Transverse colon (tissue), 4 donors: Measurements from ENCODE around the gene PLIN5. TPM values are rescaled to one million over a fixed set of nuclear protein-coding genes. Genes with fewer than 3 reads are reported as not detected.

Experiments
- DNase-seq: peaks from one replicate; pipeline ENCODE4 v3.0.0-alpha.2; 2019
- H3K27ac ChIP-seq, 4 donors: fragments of 200-600 bp; sonication (generic); 2 replicates each; pipeline ENCODE4 v1.5.1; 2016 to 2018; ENCODE audit warnings: inconsistent platforms in 4 of 4
- H3K27me3 ChIP-seq: fragments of 200-600 bp; sonication (generic); 2 replicates; pipeline ENCODE4 v1.5.1; 2017; ENCODE audit warnings: inconsistent platforms
- H3K36me3 ChIP-seq, 4 donors: fragments of 200-600 bp; sonication (generic); 2 replicates each; pipeline ENCODE4 v1.5.1; 2017 to 2019; ENCODE audit warnings: inconsistent platforms in 4 of 4
- H3K4me1 ChIP-seq, 4 donors: fragments of 200-600 bp; sonication (generic); 2 replicates each; pipeline ENCODE4 v1.5.1; 2017 to 2020; ENCODE audit warnings: inconsistent platforms in 4 of 4
- H3K4me3 ChIP-seq, 4 donors: fragments of 200-600 bp; sonication (generic); 1 replicate in 1 of 4; 2 replicates in 3 of 4; pipeline versions ENCODE4 v1.5.1 to v1.6.1; 2017 to 2019; ENCODE audit warnings: inconsistent platforms in 4 of 4
- H3K9me3 ChIP-seq, 2 donors: fragments of 200-600 bp; sonication (generic); 2 replicates each; pipeline ENCODE4 v1.5.1; 2017 to 2019; ENCODE audit warnings: inconsistent platforms in 2 of 2
- CTCF ChIP-seq, 5 experiments: fragments of 200-600 bp in 3 of 5; fragments of 450-650 bp in 2 of 5; sonication (generic) in 3 of 5; IDR thresholded peaks; 1 replicate in 2 of 5; 2 replicates in 3 of 5; pipeline ENCODE4 v1.5.1; 2016 to 2017; ENCODE audit warnings: antibody characterized with exemption in 5 of 5, inconsistent platforms in 3 of 5, mild to moderate bottlenecking in 2 of 5, moderate library complexity in 1 of 5
- EP300 ChIP-seq: sonication (generic); formaldehyde crosslinking; IDR thresholded peaks from one replicate; pipeline ENCODE4 v1.6.1; 2017; ENCODE audit warnings: antibody characterized with exemption, low read depth
- POLR2A ChIP-seq: fragments of 450-650 bp; IDR thresholded peaks from one replicate; pipeline ENCODE4 v1.6.1; 2016; ENCODE audit warnings: antibody characterized with exemption, mild to moderate bottlenecking, moderate library complexity
- POLR2AphosphoS5 ChIP-seq, 3 donors: sonication (generic); formaldehyde crosslinking; IDR thresholded peaks; one replicate each; pipeline ENCODE4 v1.6.1; 2016; ENCODE audit warnings: antibody characterized with exemption in 3 of 3
- WGBS, 2 donors: methylation state at CpG; one replicate each; pipeline ENCODE4 v1.1.5; 2018; ENCODE audit warnings: low coverage in 1 of 2; 5-methylcytosine and 5-hydroxymethylcytosine counted together
- in situ Hi-C, 4 donors: fragments of 200-750 bp; cut with MboI; loops; one replicate each; pipeline versions ENCODE4 v1.15.0 to v1.15.1; 2017; ENCODE audit warnings: low sequenced_read_pairs in 3 of 4, low pct_ligation_motif_present in 1 of 4, low pct_unique_long_range_greater_than_20kb in 1 of 4
- intact Hi-C: fragments of 100-400 bp; cut with DNase I; formaldehyde crosslinking; loops from one replicate; pipeline ENCODE4 v1.15.1; 2023; ENCODE audit warnings: low total_unique reads
- total RNA-seq, 4 donors: library from RNA; depleted of rRNA; stranded (reverse); fragments of >200 nt; gene quantifications; one replicate each; pipeline ENCODE4 v1.1.0, GENCODE V29; 2016

PLIN5 gene
- total RNA-seq, 4 donors from 2014 or later, result 2.7 to 6.7 (median 6.0) TPM; not detected in 1

GRCh38 chr19:4512070-4512469, 23.0 kb downstream of the PLIN5 start:
- TF ChIP-seq EP300 (no peak), POLR2AphosphoS5 (IDR thresholded peaks at IDR 0.05) (no peak), CTCF (IDR thresholded peaks at IDR 0.05) (no peak), POLR2A (no peak)
- no peak for DNase-seq
- peaks cover 4% of the 10 kb centered on the region for H3K27me3 ChIP-seq
- intact Hi-C loops, result no loop called here
- H3K4me1 ChIP-seq, result no peaks in the 10 kb centered on the region
- in situ Hi-C loops, result no loop called here
- no peak overlapping the region for H3K4me3 ChIP-seq
- H3K27ac ChIP-seq, result no peak overlapping the region
- no peaks in the 10 kb centered on the region for H3K9me3 ChIP-seq
- WGBS, 2 donors, result 60 to 79% methylated on average over 3 to 17 of the region's 17 CpGs
- no peaks in the 10 kb centered on the region for H3K36me3 ChIP-seq

GRCh38 chr19:4511300-4512054, 23.5 kb downstream of the PLIN5 start:
- no peak overlapping the region for H3K27ac ChIP-seq
- no peaks in the 10 kb centered on the region for H3K36me3 ChIP-seq
- 83 to 84% methylated on average over 9 to 26 of the region's 27 CpGs for WGBS, 2 donors
- TF ChIP-seq CTCF (IDR thresholded peaks at IDR 0.05), result no peak
- no peak for TF ChIP-seq EP300
- TF ChIP-seq POLR2A, result no peak
- no peak for TF ChIP-seq POLR2AphosphoS5 (IDR thresholded peaks at IDR 0.05)
- no peak for DNase-seq
- no peak overlapping the region for H3K4me3 ChIP-seq
- in situ Hi-C loops (no loop called here), intact Hi-C loops (no loop called here)
- H3K27me3 ChIP-seq, result no peaks in the 10 kb centered on the region
- H3K9me3 ChIP-seq, result no peaks in the 10 kb centered on the region
- H3K4me1 ChIP-seq, result no peaks in the 10 kb centered on the region

- in situ Hi-C loops (no loop called here), intact Hi-C loops (no loop called here)
- H3K4me3 ChIP-seq, result no peak overlapping the region
- no peak for DNase-seq
- H3K27me3 ChIP-seq, result no peaks in the 10 kb centered on the region
- no peak overlapping the region for H3K27ac ChIP-seq
- WGBS, 2 donors, result 83 to 88% methylated on average over 6 to 37 of the region's 37 CpGs
- no peaks in the 10 kb centered on the region for H3K4me1 ChIP-seq
- no peak for TF ChIP-seq POLR2A
- no peak for TF ChIP-seq EP300
- TF ChIP-seq POLR2AphosphoS5 (IDR thresholded peaks at IDR 0.05), result no peak
- no peak for TF ChIP-seq CTCF (IDR thresholded peaks at IDR 0.05)
- no peaks in the 10 kb centered on the region for H3K36me3 ChIP-seq
- H3K9me3 ChIP-seq, result no peaks in the 10 kb centered on the region
Measured at GRCh38 chr19:4510435-4511255, 24.4 kb downstream of the PLIN5 start.

- 92% methylated on average over 19 of the region's 21 CpGs; no CpG with 5 or more reads in 1 of the 2 donors for WGBS, 2 donors
- H3K9me3 ChIP-seq, result no peaks in the 10 kb centered on the region
- H3K4me1 ChIP-seq, result no peaks in the 10 kb centered on the region
- intact Hi-C loops (no loop called here), in situ Hi-C loops (no loop called here)
- no peak overlapping the region for H3K27ac ChIP-seq
- no peaks in the 10 kb centered on the region for H3K36me3 ChIP-seq
- DNase-seq, result no peak
- no peaks in the 10 kb centered on the region for H3K27me3 ChIP-seq
- no peak overlapping the region for H3K4me3 ChIP-seq
- no peak for TF ChIP-seq CTCF (IDR thresholded peaks at IDR 0.05)
- TF ChIP-seq EP300, result no peak
- TF ChIP-seq POLR2A, result no peak
- TF ChIP-seq POLR2AphosphoS5 (IDR thresholded peaks at IDR 0.05), result no peak
Measured at GRCh38 chr19:4508698-4509097, 26.3 kb downstream of the PLIN5 start.
